ENCODE data around the gene ACADS.
A peak's percentile ranks its signal among the peaks of the same experiment; 100 is the strongest.
"Not testable (repeated sequence)": the region's sequence is repeated elsewhere in the genome, so short reads cannot be mapped to it uniquely, and the experiment has no call there.

ACADS gene

GRCh38 chr12:120703311-120703942 lies 22.2 kb upstream of the ACADS start:
- no peak for DNase-seq

GRCh38 chr12:120705618-120706017 lies 20.0 kb upstream of the ACADS start:
- DNase-seq: no peak

- no peak for DNase-seq
Observed at GRCh38 chr12:120706029-120706428, 19.6 kb upstream of the ACADS start.

GRCh38 chr12:120708651-120709050 lies 17.0 kb upstream of the ACADS start:
- DNase-seq: no peak

- DNase-seq: no peak
Observed at GRCh38 chr12:120710031-120710804, 15.4 kb upstream of the ACADS start, which contains the start of gene UNC119B. Gene UNC119B, plus strand, starts transcription at chr12:120710458. Its CDS starts 17 bp downstream, at chr12:120710475.

- DNase-seq: no peak
Observed at GRCh38 chr12:120710805-120711296, 14.8 kb upstream of the ACADS start.

- no peak for DNase-seq
Observed at GRCh38 chr12:120711411-120711810, 14.2 kb upstream of the ACADS start.

GRCh38 chr12:120712610-120713009 lies 13.0 kb upstream of the ACADS start:
- DNase-seq: no peak

- DNase-seq: peak; percentile 45
Observed at GRCh38 chr12:120713861-120714482, 11.7 kb upstream of the ACADS start.

GRCh38 chr12:120718055-120718454 lies 7.6 kb upstream of the ACADS start:
- no peak for DNase-seq

- no peak for DNase-seq
Observed at GRCh38 chr12:120719072-120719471, 6.6 kb upstream of the ACADS start.

GRCh38 chr12:120719496-120720233 lies 6.0 kb upstream of the ACADS start:
- no peak for DNase-seq

GRCh38 chr12:120720234-120720986 lies 5.2 kb upstream of the ACADS start:
- no peak for DNase-seq

- no peak for DNase-seq
Observed at GRCh38 chr12:120720987-120721801, 4.4 kb upstream of the ACADS start.

- no peak for DNase-seq
Observed at GRCh38 chr12:120721866-120722265, 3.8 kb upstream of the ACADS start.

GRCh38 chr12:120722784-120723183 lies 2.8 kb upstream of the ACADS start:
- no peak for DNase-seq

- DNase-seq: no peak
Observed at GRCh38 chr12:120724720-120725119, 906 bp upstream of the ACADS start.

GRCh38 chr12:120725151-120725658 lies 421 bp upstream of the ACADS start:
- DNase-seq: no peak

GRCh38 chr12:120726510-120726793 lies 826 bp downstream of the ACADS start:
- no peak for DNase-seq

- DNase-seq: no peak
Observed at GRCh38 chr12:120726961-120727360, 1.3 kb downstream of the ACADS start.

- DNase-seq: not testable (repeated sequence)
Observed at GRCh38 chr12:120732198-120732597, 6.6 kb downstream of the ACADS start.

Measured in NCI-H446 treated with DMSO at 0.1 percent for 48 hours (cell line).